ENCODE data around the gene EGFR.

The EGFR gene

DNA sequence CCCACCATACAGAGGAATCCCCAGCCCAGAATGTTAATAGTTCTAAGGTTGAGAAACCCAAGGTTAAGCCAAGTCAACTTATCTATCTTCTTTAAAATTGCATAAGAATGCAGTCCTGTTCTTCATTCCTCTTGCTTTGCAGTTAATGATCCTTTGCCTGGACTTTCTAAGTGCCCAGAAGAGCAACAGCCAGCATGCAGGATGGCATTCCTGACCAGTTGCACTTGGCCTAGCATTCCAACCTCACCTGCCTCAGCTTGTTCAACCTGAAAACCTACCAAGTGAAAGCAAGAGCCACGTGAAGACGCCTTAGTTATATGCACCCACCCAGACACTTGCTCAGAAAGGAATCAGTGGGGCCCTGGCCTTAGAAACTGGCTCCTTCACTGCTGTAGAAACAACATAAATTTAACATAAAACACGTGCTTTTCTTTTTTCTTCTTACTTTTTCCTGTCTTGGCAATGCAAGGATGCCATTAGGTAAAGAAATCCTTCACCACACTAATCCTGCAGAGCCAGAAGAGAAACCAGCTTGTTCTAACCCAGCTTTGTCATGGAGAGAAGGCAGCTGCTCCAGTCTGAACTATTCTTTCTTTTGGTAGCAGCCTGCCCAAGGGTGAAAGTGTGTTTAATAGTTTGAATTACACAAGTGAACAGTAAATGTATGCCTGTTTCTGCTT, 25.0 kb downstream of the EGFR start:
- DNase-seq: no peak

DNA sequence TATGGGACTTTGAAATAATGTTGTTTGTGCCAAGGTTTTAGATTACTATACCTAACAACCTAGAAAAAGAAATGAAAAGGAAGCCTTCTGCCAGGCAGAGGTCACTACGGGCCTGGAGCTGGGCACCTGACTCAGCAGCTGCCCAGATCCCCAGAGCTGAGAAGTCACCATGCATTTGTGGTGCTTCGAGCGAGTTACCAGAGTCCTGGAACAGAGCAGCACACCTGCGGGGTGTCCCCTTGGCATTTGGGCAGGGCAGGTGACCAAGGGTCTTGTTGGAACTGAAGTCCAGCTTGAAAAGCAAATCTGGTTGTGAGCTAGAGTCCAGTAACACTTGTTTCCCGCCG, 25.5 kb downstream of the EGFR start:
- DNase-seq: no peak

DNA sequence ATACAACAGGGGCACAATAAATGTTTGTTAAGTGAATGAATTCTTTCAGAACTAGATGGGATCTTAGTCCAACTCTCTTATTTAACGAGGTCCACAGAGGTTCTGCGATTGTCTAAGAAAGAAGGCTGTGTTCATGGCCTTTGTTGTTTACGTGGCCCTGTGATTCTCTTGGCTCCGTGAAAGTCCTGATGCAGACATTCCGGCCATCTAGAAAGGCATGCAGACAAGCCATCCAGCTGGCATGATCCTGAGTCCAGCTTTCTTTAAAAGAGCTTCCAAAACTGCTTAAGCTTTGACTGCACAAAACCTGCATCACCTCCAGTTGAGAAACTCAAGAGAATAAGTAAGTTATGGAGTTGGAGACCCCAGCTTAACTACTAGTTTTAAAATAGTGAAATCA, 26.0 kb downstream of the EGFR start:
- no peak for DNase-seq

DNA sequence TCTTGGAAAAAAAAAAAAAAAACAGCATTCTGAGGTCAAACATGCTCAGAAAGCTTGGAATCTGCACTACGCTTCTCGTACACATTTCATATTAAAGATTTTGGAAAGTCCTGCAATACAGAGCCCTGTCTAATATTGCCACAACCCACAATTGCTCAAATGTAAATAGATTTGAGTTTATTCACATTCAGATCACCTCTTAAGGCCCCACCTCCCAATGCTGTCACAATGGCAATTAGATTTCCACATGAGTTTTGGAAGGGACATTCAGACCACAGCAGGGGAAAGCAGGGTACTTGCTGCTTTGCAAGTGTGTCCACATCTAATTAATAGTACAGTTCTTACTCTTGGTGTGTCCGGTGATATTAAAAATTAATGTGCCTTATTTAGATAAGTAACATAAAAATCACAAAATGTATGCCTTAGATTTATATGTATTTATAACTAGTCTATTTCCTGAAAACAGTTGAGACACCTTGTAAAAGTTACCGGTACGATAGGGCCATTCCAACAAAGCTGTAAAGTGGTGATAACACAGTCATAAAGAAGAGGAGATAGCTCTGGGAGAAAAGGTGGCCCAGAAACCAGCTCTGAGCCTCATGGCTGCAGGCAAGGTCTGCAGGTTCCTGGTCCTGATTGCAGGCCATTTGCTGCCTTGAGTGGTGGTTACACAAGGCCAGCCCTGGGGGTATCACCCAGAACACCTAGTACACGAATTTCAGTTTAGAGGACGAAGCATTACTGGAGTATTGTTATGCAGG, 27.9 kb downstream of the EGFR start:
- DNase-seq: no peak

DNA sequence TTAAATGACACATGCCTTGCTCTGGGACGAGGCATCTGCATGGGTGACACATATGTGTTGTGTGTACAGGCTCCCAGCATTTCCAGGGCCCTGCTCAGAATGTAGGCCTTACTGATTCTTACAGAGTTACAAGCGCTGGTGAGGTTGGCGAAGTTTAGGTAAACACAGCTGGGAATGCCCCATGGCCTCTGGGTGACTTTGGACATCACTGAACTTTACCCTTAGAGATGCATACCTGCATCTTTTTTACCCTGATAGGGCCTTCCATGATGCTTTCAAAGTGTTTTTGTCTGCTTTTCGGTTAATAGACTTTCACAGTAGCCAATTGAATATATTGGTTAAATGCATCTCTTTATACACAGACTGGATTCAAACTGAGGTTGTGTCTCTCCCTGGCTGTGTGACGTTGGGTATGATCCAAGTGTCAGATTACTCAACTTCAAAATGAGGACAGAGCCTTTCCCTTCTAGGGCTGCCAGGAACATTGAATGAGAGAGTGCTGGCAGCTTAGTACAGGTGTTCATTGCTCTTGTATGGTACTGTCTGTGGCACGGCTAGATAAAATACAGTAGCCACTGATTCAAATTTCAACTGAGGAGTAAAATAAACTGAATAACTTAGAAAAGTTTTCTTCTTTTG, 29.5 kb downstream of the EGFR start:
- no peak for DNase-seq

DNA sequence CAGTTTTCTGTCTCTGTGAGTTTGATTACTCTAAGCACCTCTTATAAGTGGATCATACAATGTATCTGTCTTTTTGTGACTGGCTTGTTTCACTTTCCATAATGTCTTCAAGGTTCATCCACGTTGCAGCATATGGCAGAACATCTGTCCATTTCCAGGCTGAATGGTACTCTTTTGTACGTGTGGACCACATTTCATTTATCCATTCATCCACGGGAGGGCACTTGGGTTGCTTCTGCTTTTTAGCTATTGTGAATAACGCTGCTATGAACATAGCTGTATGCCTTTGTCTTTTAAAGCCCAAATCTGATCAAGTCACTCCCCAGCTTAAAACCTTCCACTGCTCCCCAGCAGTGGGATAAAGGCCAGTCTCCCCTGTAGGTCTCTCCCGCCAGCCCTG, 31.5 kb downstream of the EGFR start:
- no peak for DNase-seq

DNA sequence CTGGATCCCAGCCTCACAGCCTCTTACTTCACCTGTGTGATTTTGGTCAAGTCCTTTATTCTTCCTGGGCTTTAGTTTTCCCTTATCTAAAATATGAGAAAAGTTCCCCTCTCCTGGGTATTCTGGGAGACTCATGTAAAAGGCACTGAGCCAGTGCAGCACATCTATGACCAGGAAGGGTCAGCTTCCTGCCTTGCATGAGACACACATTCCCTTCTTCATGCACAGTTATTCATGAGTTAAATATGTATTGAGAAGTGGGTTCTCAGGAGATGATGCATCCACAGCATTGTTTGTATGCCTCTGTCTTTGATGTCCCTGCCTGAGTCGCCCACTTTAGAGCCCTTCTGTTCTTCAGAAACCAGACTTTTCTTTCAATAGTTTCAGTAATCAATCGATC, 33.3 kb downstream of the EGFR start:
- no peak for DNase-seq

DNA sequence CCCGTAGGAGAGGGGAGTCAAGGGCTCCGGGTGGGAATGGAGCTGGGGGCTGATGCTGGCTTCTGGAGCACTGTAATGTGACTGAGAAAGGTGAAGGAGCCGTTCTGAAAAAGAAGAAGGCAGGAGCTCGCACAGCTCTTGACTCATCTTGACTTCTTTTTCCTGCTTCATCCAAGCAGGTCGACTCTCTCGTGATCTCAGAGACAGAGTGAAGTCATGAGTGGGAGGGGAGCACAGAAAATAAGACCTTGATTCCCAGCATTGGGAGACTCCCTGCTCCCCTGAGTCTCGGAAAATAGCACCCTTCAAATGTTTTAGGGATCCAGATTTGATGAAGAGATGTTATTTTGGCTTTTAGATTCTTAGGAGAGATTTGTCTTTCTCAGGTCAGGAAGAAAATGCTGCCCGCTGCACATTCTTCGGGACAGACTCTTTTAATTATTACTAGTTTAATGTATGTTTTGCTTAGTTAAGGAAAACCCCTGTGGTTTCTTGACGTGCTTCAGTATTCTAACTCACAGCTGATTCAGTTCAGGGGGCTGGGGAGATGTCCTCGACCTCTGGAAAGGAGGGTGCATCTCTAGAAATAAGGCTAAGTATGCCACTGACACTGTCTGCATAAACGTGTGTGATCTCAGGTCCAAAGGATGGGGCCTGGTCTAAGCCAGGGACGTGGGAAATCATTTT, 34.1 kb downstream of the EGFR start:
- DNase-seq: no peak

DNA sequence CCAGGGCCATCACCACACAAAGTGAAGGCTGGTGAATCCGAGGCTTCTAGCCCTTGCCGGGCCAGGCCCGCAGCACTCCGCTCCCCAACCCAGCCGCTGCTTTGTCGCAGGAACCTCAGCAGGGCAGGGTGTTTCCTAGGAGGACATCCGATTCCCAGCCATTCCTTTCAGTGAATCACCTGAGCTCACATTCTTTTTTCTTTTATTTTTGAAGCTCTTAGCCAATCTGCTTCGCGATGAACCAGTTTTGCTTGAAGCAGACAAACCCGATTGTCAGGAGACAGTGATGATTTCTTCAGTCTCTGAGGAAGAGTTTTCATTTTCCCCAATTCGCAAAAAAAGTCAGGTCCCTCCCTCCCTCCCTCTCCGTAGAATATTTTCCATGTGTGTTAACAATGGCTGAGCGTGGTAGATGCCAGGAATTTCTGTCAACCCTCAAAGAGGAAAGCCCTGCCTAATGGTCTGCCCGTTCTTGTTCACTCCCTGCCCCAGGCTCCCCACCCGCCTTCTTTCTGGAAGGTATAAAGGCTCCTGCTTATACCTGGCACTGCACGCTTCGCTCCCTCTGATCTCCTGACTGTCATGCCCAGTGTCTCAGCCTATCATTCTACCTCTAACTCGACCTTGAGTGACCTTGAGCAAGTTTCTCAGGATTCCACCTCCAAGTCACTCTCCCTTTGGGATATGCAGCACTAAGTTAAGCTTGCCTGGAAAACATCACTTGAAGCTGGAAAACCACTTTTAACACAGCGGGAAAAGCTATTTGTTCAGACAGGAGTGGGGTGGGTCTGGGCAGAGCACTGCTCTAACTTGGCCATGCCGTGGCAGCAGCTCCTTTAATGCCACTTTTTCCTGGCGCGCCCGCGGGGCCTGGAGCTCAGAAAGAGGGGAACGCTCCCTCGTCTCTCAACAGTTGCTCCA, 35.1 kb downstream of the EGFR start:
- DNase-seq: no peak

DNA sequence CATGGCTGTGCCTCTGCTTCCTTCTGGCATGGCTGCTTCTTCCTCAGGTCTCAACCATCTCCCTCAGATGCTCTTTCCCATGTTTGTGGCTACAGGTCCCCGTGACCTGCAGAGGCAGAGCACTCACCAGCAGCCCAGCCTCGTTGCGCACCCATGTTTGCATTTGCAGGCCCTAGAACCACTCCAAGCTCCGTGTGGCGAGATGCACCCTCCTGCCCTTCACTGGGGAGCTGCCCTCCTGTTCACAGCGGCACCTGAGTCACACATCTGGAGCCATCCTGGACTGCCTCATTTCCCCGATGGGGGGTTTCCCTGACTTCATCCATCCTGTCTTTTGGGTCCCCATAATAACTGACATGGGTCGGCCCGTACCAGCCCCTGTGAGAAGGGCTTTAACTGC, 35.9 kb downstream of the EGFR start:
- DNase-seq: no peak

DNA sequence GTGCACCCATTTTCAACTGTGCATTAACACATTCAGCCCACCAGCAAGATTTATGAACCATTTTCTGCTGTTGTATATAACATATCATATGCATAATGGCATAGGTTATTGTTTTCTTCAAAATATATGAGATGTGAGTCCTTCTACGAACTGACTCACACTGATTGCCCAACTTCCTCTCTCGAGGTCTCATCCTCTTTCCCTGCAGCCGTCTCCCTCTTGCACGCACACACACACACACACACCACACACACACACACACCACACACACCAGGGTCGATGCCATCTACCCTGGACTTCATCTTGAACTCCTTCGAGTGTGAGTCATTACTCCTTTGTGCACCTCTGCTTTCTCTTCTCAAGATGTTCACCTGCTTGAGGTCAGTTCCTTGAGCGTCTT, 36.7 kb downstream of the EGFR start:
- no peak for DNase-seq

DNA sequence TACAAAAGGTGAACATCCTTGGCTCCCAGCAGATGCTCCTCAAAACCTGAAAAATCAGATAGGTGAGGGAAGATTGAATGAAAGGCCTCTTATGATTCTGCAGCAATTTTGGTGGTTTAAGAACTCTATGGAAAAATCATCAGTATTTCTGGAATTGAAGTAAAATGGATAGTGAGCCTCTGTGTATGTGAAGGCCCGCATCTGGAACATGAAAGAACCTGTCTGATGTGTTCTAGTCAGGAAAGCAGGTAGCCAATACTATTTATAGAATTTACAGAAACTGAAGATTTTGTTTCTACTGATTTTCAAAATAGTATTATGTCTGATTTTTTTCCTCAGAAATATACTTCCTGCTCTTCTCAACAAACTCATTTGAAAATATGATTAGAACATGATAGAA, 37.3 kb downstream of the EGFR start:
- no peak for DNase-seq

DNA sequence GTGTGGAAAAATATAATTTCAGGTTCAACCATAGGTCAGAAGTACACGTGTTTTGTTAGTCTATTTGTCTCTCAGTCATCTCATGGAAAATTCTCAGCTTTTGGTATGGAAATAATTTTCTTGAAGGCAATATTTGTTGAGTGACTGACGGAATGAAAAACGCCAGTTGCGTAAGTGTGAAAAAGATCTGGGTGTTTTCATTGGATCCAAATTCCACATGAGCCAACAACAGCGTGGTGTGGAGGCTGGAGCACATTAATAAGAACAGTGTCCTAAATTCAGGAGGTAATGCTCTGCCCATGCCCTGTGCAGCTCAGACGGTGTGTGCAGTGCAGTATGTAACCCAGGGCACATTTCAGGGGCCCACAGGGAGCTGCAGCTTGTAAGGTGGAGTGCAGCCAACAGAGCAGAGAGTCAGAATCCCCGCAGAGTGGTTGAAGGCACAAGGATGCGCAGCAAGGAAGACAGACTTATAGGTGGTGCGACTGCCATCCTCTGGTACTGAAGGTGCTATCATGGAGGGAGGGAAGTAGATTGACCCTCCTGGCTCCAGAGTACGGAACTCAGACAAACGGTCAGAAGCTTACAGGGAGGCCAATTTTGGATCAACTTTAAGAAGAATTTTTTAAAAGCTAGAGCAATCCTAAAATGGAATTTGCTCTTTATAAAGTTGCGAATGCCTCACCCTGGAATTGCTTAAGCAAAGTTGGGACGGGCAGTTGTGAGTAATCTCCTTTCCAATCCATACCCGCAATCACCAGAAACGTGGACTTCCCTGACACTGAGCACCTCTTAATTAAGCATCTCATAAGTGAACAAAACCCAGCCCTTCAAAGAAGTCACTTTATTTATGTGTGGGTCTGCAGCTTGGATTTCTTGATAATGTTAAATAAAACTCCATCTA, 38.0 kb downstream of the EGFR start:
- DNase-seq: no peak

DNA sequence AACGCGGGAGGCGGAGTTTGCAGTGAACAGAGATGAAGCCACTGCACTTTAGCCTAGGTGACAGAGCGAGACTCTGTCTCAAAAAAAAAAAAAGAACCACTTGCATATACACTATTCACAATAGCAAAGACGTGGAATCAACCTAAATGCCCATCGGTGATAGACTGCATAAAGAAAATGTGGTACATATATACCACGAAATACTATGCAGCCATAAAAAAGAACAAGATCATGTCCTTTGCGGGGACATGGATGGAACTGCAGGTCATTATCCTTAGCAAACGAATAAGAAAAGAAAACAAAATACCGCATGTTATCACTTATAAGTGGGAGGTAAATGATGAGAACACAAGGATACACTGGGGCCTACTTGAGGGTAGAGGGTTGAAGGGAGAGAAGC, 39.5 kb downstream of the EGFR start:
- no peak for DNase-seq

DNA sequence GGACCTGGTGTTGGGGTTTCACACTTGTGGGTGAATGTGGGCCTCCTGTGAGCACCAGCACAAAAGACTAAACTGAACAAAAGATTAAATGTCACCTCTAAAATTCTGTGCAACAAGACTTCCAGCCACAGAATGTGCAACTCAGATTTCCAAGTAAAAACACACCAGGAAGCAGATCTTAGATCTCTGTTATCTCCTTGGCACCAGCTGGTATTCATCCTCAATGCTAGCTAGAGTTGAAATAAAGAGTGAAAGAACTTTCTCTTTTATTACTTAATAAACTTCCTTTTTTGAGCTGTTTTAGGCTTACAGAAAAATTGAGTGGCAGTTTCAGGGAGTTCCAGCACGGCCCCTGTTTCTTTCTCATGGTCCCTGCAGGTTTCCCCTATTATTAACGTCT, 40.2 kb downstream of the EGFR start:
- no peak for DNase-seq

DNA sequence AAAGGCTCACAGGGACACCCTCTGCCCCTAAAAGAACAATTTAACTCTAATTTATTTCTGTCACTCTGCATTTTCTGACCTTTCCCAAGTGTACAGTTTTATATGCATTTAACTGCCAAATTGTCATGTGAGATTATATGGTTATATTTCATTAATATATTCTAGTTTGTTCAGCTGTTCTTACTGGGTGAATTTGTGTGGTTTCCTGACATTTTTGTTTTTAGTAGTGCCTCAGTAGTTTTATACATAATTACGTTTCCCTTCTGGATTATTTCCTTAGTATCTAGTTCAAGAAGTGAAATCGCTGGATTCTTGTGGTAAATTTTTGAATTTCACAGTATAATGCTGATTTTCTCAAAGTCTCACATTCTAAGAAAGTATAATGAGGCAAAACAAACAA, 41.3 kb downstream of the EGFR start:
- no peak for DNase-seq

DNA sequence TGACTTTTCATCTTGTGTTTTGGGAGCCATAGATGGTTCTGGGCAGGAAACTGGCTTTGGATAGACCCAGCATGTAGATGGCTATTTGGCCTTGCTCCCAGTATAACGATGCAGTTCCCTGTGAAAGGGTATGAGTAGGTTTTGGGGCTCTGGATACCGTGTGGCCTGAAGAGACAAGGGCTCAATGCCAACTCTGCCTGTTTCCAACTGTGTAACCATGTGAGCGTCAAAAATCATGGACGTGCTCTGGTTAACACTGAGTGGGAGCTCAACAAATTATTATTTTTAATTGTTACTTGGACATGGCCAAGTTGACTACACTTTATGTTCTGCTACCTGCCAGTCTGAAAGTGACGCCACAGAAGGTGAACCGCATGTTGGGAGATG, 41.8 kb downstream of the EGFR start:
- no peak for DNase-seq

DNA sequence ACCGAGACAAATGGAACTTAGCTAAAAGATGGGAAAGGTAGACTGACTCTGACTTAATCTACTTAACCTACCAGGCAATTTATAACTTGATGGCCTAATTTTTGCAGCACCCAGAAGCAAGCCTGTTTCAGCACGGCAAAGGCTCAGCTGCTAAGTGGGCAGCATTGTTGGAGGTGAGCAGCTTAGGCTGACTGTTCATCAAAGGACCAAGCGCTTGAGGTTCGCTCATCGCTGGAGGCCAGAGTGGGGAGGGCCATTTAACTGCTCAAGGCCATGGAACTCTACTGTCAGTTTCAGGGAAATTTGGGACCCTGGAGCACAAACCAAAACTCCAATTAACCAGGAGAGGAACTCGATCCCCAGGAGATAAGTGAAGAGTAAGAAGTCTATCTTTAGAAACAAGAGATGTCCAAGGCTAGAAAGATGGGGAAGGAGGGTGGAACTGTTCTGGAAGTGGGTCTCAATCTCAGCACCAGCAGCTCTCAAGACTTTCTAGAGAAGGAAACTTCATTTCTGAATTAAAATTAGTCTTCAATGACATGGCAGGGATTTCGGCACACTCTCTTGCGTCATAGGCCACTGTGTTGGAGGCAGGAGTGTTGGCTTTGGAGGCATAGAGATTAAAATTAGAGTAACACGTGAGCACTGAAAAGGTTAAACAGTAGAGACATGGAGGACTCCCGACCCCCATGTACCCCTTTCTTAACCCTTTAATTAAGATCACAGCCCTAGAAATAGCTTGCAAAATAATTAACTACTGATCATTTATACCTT, 43.1 kb downstream of the EGFR start:
- DNase-seq: no peak

DNA sequence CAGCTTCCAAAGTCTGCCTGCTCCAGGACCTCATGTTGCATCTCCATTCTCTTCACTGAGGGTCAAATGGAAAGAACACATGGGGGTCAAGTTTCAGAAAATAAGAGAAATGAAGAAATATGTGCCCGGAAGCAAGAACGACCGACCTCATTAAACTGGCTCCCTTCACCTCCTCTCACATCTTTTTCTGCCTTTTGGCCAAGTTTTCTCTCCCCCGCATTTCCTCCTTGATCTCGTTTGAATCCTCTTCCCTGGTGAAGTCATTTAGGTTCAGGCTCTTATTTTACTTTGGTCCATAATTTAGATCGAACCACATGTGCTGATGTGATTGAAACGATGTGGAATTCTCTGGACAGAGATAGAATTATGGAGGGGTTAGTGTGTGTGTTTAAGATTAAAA, 44.2 kb downstream of the EGFR start:
- no peak for DNase-seq

DNA sequence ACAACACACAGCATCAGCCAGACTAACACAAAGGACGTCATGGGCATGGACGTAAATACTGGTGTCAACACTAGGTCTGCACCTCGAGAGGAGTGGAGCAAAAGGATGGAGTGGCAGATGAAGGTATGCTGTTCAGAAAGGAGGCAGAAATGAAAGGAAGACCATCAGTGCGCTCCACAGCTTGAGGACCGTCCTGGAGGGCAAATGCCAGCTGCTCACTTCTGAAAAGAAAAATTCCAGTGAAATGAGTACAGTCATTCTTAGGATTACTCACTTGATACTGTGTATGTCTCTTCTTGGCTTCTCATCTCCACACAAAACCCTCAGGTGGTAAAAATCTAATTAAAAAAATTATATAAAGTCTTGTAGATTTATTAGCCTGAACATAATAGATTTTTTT, 44.8 kb downstream of the EGFR start:
- DNase-seq: no peak

DNA sequence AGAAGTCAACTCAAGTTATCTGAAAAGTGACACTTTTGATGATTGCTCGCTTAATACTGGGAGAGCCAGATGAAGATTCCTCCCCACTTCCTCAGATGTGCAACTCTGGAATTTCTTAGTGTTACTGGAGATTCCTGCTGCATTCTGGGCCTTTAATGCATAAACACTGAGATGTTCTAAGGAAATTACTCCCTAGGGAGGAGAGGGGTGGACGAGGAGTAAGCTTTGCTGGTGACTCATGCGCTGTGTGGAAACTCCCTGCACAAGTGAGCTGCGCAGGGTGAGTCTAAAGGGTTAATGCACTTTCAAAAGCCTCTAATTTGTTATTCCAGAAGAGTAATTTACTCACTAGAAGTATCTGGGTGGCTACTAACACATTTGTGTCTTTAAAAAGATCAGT, 46.3 kb downstream of the EGFR start:
- no peak for DNase-seq
